GM19455 (cell line): ENCODE data around the gene RIC8A.

Experiments
- ATAC-seq: cut with Tn5 transposase; IDR thresholded peaks from one replicate; pipeline ENCODE4 v1.9.1; 2021; ENCODE audit not compliant: unreplicated experiment

RIC8A gene

GRCh38 chr11:240315-240714 lies 32.8 kb downstream of the RIC8A start:
- ATAC-seq = no peak

GRCh38 chr11:241634-242033 lies 34.1 kb downstream of the RIC8A start:
- no peak for ATAC-seq

- no peak for ATAC-seq
Observed at GRCh38 chr11:244376-244775, 36.9 kb downstream of the RIC8A start.

GRCh38 chr11:249062-249461 lies 41.6 kb downstream of the RIC8A start:
- ATAC-seq = no peak

- no peak for ATAC-seq
Observed at GRCh38 chr11:250274-250673, 42.8 kb downstream of the RIC8A start.

GRCh38 chr11:250740-251299 lies 43.3 kb downstream of the RIC8A start:
- ATAC-seq = no peak

DNA sequence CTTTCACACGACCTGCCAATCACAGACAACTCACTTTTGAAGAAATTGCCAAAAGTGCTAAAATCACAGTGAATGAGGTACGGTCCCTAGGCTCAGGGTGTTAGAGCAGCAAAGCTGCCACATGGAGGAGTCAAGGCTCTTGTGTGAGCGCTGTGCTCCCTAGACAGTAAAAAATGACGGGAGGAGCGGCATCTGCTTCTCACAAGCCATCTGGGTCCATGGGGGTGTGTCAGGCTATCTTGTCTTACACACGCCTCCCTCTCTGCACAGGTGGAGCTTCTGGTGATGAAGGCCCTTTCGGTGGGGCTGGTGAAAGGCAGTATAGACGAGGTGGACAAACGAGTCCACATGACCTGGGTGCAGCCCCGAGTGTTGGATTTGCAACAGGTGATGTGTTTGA lies 44.0 kb downstream of the RIC8A start:
- ATAC-seq = no peak

DNA sequence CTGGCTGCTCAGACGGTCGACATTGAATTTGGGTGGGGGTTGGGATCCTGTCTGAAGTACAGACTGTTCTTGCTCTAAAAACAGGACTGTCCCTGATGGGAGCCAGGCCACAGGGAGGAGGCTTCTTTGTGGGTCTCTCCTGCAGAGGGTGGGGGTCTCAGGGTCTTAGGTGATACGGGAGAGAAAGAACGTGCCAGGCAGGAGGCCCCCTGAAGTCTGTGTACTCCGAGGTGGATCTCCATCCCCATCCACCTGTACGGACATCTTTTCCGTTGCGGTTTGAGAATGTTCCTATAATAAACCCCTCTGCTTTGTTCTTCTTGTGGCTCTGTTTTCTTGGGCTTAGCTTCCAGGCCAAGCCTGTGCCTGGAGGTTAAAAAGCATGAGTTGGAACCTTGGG lies 45.2 kb downstream of the RIC8A start:
- ATAC-seq = no peak

DNA sequence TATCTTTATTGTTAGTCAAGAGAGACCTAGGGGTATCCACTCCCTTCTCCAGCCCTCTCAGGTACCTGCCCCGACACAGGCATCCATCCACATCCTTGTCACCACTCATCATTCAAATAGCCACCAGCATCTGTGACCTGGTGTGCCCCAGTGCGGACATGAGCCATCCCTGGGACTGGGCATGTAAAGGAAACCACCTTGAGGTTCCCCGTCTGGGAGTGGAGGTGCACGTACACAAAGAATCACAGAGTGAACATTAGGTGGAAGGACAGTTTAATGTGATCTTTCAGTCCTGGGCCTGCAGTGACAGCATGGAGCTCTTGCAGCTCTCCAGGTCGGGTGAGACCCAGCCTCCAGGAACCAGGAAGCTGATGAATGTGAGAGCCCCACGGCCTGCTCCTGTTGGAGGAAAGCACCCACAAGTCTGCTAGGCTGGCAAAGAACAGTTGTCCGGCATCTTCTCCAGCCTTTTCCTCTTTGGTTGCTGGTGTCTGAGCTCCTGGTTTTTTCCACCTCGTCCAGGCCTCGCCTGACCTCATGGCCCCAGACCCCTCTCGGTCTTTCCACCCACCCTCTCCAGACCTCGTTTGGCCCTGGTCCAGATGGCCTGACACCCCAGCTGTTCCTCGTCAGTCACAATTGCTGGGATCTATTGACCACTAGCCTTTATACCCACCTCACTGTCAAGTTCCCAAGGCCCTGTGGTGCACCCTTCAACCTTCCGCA lies 45.8 kb downstream of the RIC8A start:
- ATAC-seq = no peak

GRCh38 chr11:253886-254270 lies 46.4 kb downstream of the RIC8A start:
- ATAC-seq = no peak

DNA sequence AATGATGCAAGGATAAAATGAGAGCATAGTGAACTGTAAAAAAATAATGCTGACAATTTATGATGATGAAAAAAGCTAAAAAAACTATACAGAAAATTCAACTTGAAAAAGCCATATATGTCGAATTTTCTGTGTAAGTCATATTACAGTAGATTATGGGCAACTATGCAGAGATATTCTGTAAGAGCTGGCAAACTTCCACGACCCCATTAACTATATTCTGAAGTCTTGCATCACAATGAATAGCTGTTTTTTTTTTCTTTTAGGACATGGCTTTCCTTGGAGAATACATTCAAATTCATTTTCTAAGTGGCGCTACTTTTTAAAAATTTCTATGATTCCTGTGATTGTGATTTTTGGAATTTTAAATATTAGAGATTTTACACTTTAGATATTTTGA lies 47.7 kb downstream of the RIC8A start:
- ATAC-seq = no peak

- no peak for ATAC-seq
Observed at GRCh38 chr11:255816-256215, 48.3 kb downstream of the RIC8A start.

GRCh38 chr11:256952-257737 lies 49.6 kb downstream of the RIC8A start:
- no peak for ATAC-seq

- no peak for ATAC-seq
Observed at GRCh38 chr11:257766-258493, 50.4 kb downstream of the RIC8A start.

- no peak for ATAC-seq
Observed at GRCh38 chr11:259413-259812, 51.9 kb downstream of the RIC8A start.

GRCh38 chr11:261624-262023 lies 54.1 kb downstream of the RIC8A start:
- no peak for ATAC-seq
